ENCODE results near the gene COX19. TPM values are rescaled to one million over a fixed set of nuclear protein-coding genes. Genes with fewer than 3 reads are reported as not detected.

The COX19 gene
- total and polyA plus RNA-seq, 2 of the 13 experiments (the other 11 are each of a cell fraction or from before 2014, with no cell fraction given): 11.5 to 21.7 TPM

DNA sequence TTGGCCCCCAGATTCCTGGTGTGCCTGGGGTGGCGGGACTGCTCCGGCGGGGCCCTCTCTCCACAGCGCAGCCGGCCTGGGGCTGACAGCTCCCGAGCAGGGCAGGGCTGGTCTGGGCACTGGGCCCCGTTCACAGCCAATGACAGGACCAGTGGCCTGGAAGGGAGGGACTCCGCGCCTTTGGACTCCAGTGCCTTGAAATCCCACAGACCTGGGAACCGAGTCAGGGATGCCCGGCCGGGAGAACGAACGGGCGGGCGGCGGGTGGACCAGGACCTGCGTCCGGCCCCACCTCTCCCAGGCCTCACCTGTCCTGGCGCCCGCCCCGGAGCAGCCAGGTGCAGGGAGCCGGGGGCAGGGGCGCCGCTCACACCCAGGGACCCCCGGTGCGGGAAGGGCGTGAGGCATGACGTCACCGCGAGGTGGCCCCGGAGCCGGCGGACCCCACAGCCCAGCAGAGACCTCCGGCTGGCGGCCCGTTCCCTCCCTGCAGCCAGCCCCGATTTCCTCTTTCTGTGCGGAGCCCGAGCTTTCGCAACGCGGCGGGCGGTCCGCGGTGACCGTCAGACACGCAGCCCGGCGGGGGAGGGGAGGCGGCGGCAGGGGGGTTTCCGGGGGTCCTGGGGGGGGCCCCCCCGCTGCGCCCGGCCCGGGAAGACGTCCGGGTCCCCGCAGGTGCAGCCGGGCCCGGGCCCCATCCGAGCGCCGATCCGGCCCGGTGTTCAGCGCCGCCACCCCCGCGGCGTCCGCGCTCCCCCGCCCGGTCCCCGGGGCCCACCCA, 21.6 kb downstream of the COX19 start (continued):
- TF ChIP-seq, protein P1, sequence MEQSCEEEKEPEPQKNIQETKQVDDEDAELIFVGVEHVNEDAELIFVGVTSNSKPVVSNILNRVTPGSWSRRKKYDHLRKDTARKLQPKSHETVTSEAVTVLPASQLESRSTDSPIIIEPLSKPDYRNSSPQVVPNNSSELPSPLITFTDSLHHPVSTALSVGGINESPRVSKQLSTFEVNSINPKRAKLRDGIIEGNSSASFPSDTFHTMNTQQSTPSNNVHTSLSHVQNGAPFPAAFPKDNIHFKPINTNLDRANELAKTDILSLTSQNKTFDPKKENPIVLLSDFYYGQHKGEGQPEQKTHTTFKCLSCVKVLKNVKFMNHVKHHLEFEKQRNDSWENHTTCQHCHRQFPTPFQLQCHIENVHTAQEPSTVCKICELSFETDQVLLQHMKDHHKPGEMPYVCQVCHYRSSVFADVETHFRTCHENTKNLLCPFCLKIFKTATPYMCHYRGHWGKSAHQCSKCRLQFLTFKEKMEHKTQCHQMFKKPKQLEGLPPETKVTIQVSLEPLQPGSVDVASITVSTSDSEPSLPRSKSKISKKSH (CRISPR knock-in tag; IDR thresholded peaks at IDR 0.05; ENCODE audit: borderline replicate concordance): no peak
- no peak for TF ChIP-seq ZNF224 (CRISPR knock-in tag; IDR thresholded peaks at IDR 0.05)
- TF ChIP-seq, protein P2, sequence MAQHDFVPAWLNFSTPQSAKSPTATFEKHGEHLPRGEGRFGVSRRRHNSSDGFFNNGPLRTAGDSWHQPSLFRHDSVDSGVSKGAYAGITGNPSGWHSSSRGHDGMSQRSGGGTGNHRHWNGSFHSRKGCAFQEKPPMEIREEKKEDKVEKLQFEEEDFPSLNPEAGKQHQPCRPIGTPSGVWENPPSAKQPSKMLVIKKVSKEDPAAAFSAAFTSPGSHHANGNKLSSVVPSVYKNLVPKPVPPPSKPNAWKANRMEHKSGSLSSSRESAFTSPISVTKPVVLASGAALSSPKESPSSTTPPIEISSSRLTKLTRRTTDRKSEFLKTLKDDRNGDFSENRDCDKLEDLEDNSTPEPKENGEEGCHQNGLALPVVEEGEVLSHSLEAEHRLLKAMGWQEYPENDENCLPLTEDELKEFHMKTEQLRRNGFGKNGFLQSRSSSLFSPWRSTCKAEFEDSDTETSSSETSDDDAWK (CRISPR knock-in tag; IDR thresholded peaks at IDR 0.05): no peak
- TF ChIP-seq, protein P3, sequence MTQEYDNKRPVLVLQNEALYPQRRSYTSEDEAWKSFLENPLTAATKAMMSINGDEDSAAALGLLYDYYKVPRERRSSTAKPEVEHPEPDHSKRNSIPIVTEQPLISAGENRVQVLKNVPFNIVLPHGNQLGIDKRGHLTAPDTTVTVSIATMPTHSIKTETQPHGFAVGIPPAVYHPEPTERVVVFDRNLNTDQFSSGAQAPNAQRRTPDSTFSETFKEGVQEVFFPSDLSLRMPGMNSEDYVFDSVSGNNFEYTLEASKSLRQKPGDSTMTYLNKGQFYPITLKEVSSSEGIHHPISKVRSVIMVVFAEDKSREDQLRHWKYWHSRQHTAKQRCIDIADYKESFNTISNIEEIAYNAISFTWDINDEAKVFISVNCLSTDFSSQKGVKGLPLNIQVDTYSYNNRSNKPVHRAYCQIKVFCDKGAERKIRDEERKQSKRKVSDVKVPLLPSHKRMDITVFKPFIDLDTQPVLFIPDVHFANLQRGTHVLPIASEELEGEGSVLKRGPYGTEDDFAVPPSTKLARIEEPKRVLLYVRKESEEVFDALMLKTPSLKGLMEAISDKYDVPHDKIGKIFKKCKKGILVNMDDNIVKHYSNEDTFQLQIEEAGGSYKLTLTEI (CRISPR knock-in tag; conservative IDR thresholded peaks at IDR 0.05): no peak
- TF ChIP-seq GATAD2A (CRISPR knock-in tag; IDR thresholded peaks at IDR 0.05): no peak
- TF ChIP-seq ZNF234 (CRISPR knock-in tag; conservative IDR thresholded peaks at IDR 0.05): no peak
- no peak for TF ChIP-seq ZKSCAN1 (IDR thresholded peaks at IDR 0.05; ENCODE audit: low read length)
- no peak for TF ChIP-seq XBP1 (CRISPR knock-in tag; IDR thresholded peaks at IDR 0.05)
- TF ChIP-seq MIER3 (CRISPR knock-in tag; IDR thresholded peaks at IDR 0.05; ENCODE audit: borderline replicate concordance): no peak
- TF ChIP-seq, protein P4, sequence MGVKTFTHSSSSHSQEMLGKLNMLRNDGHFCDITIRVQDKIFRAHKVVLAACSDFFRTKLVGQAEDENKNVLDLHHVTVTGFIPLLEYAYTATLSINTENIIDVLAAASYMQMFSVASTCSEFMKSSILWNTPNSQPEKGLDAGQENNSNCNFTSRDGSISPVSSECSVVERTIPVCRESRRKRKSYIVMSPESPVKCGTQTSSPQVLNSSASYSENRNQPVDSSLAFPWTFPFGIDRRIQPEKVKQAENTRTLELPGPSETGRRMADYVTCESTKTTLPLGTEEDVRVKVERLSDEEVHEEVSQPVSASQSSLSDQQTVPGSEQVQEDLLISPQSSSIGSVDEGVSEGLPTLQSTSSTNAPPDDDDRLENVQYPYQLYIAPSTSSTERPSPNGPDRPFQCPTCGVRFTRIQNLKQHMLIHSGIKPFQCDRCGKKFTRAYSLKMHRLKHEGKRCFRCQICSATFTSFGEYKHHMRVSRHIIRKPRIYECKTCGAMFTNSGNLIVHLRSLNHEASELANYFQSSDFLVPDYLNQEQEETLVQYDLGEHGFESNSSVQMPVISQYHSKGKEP (CRISPR knock-in tag; IDR thresholded peaks at IDR 0.05): no peak
- no peak for TF ChIP-seq HDAC2 (CRISPR knock-in tag; IDR thresholded peaks at IDR 0.05)
- no peak for TF ChIP-seq ZFP36 (IDR thresholded peaks at IDR 0.05; ENCODE audit: borderline replicate concordance, low read depth, low read length, partially characterized antibody)
- TF ChIP-seq SKI (IDR thresholded peaks at IDR 0.05; ENCODE audit: partially characterized antibody): no peak
- TF ChIP-seq, protein P5, sequence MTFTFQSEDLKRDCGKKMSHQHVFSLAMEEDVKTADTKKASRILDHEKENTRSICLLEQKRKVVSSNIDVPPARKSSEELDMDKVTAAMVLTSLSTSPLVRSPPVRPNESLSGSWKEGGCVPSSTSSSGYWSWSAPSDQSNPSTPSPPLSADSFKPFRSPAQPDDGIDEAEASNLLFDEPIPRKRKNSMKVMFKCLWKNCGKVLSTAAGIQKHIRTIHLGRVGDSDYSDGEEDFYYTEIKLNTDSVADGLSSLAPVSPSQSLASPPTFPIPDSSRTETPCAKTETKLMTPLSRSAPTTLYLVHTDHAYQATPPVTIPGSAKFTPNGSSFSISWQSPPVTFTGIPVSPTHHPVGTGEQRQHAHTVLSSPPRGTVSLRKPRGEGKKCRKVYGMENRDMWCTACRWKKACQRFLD (CRISPR knock-in tag; IDR thresholded peaks at IDR 0.05; ENCODE audit: borderline replicate concordance): 0 out of 2 replicates have a peak, but pooled peaks have one; percentile 52
- no peak for TF ChIP-seq ZNF138 (CRISPR knock-in tag; IDR thresholded peaks at IDR 0.05; ENCODE audit: low read depth)
- no peak for TF ChIP-seq TCF12 (IDR thresholded peaks at IDR 0.05)
- no peak; the same call in 1 of the 2 replicates for TF ChIP-seq TCF12 (CRISPR knock-in tag; IDR thresholded peaks at IDR 0.05)
- TF ChIP-seq, protein P6, sequence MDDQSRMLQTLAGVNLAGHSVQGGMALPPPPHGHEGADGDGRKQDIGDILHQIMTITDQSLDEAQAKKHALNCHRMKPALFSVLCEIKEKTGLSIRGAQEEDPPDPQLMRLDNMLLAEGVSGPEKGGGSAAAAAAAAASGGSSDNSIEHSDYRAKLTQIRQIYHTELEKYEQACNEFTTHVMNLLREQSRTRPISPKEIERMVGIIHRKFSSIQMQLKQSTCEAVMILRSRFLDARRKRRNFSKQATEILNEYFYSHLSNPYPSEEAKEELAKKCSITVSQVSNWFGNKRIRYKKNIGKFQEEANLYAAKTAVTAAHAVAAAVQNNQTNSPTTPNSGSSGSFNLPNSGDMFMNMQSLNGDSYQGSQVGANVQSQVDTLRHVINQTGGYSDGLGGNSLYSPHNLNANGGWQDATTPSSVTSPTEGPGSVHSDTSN (CRISPR knock-in tag; IDR thresholded peaks at IDR 0.05; ENCODE audit: borderline replicate concordance): no peak
- TF ChIP-seq ZNF615 (CRISPR knock-in tag; IDR thresholded peaks at IDR 0.05; ENCODE audit: borderline replicate concordance): no peak
- TF ChIP-seq HNRNPL (IDR thresholded peaks at IDR 0.05; ENCODE audit: low read depth, low read length): no peak
- TF ChIP-seq ZFY (CRISPR knock-in tag; IDR thresholded peaks at IDR 0.05): peak; percentile 71
